Activated CD8-positive, alpha-beta memory T cell treated with anti-CD3 and anti-CD28 coated beads, Interleukin-2, amount 50 U/mL, for 4 hours (primary cell): ENCODE results near the gene SFMBT2.

Experiments
- DNase-seq: peaks from one replicate; pipeline ENCODE4 v3.0.0-alpha.2; 2020

Gene SFMBT2

GRCh38 chr10:7362471-7362870, 48.4 kb downstream of the SFMBT2 start:
- DNase-seq = no peak

- no peak for DNase-seq
Observed at GRCh38 chr10:7361316-7361715, 49.5 kb downstream of the SFMBT2 start.

GRCh38 chr10:7359954-7360353, 50.9 kb downstream of the SFMBT2 start:
- no peak for DNase-seq

GRCh38 chr10:7359356-7359755, 51.5 kb downstream of the SFMBT2 start:
- DNase-seq = no peak

- no peak for DNase-seq
Observed at GRCh38 chr10:7357193-7357592, 53.6 kb downstream of the SFMBT2 start.

- DNase-seq = no peak
Observed at GRCh38 chr10:7354330-7355047, 56.3 kb downstream of the SFMBT2 start.

- no peak for DNase-seq
Observed at GRCh38 chr10:7351894-7352293, 58.9 kb downstream of the SFMBT2 start.

- DNase-seq = no peak
Observed at GRCh38 chr10:7350541-7351195, 60.2 kb downstream of the SFMBT2 start.

GRCh38 chr10:7345717-7346116, 65.1 kb downstream of the SFMBT2 start:
- DNase-seq = no peak

- no peak for DNase-seq
Observed at GRCh38 chr10:7343040-7343439, 67.8 kb downstream of the SFMBT2 start.

- DNase-seq = no peak
Observed at GRCh38 chr10:7340179-7340874, 70.5 kb downstream of the SFMBT2 start.

GRCh38 chr10:7339510-7339909, 71.3 kb downstream of the SFMBT2 start:
- DNase-seq = no peak

- DNase-seq = no peak
Observed at GRCh38 chr10:7338469-7338868, 72.4 kb downstream of the SFMBT2 start.

GRCh38 chr10:7337431-7338171, 73.2 kb downstream of the SFMBT2 start:
- no peak for DNase-seq

- no peak for DNase-seq
Observed at GRCh38 chr10:7335977-7336376, 74.9 kb downstream of the SFMBT2 start.

- no peak for DNase-seq
Observed at GRCh38 chr10:7334642-7334964, 76.2 kb downstream of the SFMBT2 start.

- no peak for DNase-seq
Observed at GRCh38 chr10:7333961-7334641, 76.7 kb downstream of the SFMBT2 start.

- DNase-seq = no peak
Observed at GRCh38 chr10:7329219-7329618, 81.6 kb downstream of the SFMBT2 start.

- DNase-seq = no peak
Observed at GRCh38 chr10:7327885-7328284, 82.9 kb downstream of the SFMBT2 start.

- no peak for DNase-seq
Observed at GRCh38 chr10:7322623-7323022, 88.2 kb downstream of the SFMBT2 start.

GRCh38 chr10:7320072-7320471, 90.8 kb downstream of the SFMBT2 start:
- no peak for DNase-seq

GRCh38 chr10:7319632-7320031, 91.2 kb downstream of the SFMBT2 start:
- DNase-seq = no peak

- no peak for DNase-seq
Observed at GRCh38 chr10:7318836-7319235, 92.0 kb downstream of the SFMBT2 start.
